H1 (cell line): ENCODE results near the gene TMEM163. TPM values are rescaled to one million over a fixed set of nuclear protein-coding genes. Genes with fewer than 3 reads are reported as not detected.

ENCODE experiments used
- CTCF ChIA-PET: fragments of 300-600 bp; sonication (Branson Sonifier 250); formaldehyde crosslinking; loops from one replicate; lab custom pipeline; 2021; ENCODE audit not compliant: partially characterized antibody; lab: Charles Lee
- POLR2A ChIA-PET: fragments of 300-600 bp; sonication (Branson Sonifier 250); formaldehyde crosslinking; loops from one replicate; lab custom pipeline; 2021; ENCODE audit warnings: inconsistent platforms; ENCODE audit not compliant: partially characterized antibody; lab: Charles Lee
- DNase-seq, 2 experiments: peaks; one replicate each; pipeline versions ENCODE4 v3.0.0 to v3.0.0-alpha.2; 2010 to 2022; ENCODE audit warnings: low spot score in 2 of 2, low read depth in 1 of 2, mixed read lengths in 1 of 2
- FAIRE-seq: peaks from 2 replicates; lab custom pipeline; 2011; peaks lifted over from hg19 to GRCh38; lab: Jason Lieb, UNC
- H2AFZ ChIP-seq: 2 replicates; pipeline ENCODE4 v1.8.1; 2012; ENCODE audit warnings: low read length, inconsistent platforms
- H2AK5ac ChIP-seq: 2 replicates; pipeline ENCODE4 v1.6.1; 2013; ENCODE audit warnings: low read depth, low read length
- H2BK120ac ChIP-seq: replicated peaks from 2 replicates; pipeline ENCODE3; 2013; ENCODE audit warnings: low read depth, low read length, inconsistent platforms
- H2BK12ac ChIP-seq: 2 replicates; pipeline ENCODE4 v1.6.1; 2013; ENCODE audit warnings: low read depth, low read length
- H2BK15ac ChIP-seq: 2 replicates; pipeline ENCODE4 v1.6.1; 2013; ENCODE audit warnings: low read length
- H2BK20ac ChIP-seq: 2 replicates; pipeline ENCODE4 v1.6.1; 2013; ENCODE audit warnings: low read length
- H2BK5ac ChIP-seq: 2 replicates; pipeline ENCODE4 v1.6.1; 2013; ENCODE audit warnings: low read depth, low read length
- H3K14ac ChIP-seq: 2 replicates; pipeline ENCODE4 v1.6.1; 2013; ENCODE audit warnings: inconsistent platforms; ENCODE audit not compliant: insufficient read length
- H3K18ac ChIP-seq: 2 replicates; pipeline ENCODE4 v1.6.1; 2013; ENCODE audit warnings: low read length; ENCODE audit errors: extremely low read depth
- H3K23ac ChIP-seq: 2 replicates; pipeline ENCODE4 v1.6.1; 2013; ENCODE audit warnings: inconsistent platforms; ENCODE audit not compliant: insufficient read length
- H3K23me2 ChIP-seq: 2 replicates; pipeline ENCODE4 v1.6.1; 2013; ENCODE audit warnings: low read depth, low read length
- H3K27ac ChIP-seq: 2 replicates; pipeline ENCODE4 v1.6.1; 2011; ENCODE audit warnings: low read depth, low read length, inconsistent platforms
- H3K27me3 ChIP-seq, 4 experiments: replicated peaks in 1 of 4; 1 replicate in 1 of 4; 2 replicates in 3 of 4; pipeline versions ENCODE4 v1.6.1 to v1.8.1; 2011 to 2013; ENCODE audit warnings: low read length in 3 of 4, mild to moderate bottlenecking in 3 of 4, inconsistent platforms in 2 of 4, mixed read lengths in 2 of 4, moderate library complexity in 1 of 4; ENCODE audit not compliant: control insufficient read depth in 3 of 4, insufficient read depth in 3 of 4; ENCODE audit errors: extremely low read depth in 1 of 4
- H3K36me3 ChIP-seq, 4 experiments: 2 replicates each; pipeline versions ENCODE4 v1.6.1 to v1.8.1; 2011 to 2013; ENCODE audit warnings: mild to moderate bottlenecking in 4 of 4, low read length in 3 of 4, moderate library complexity in 2 of 4, control low read depth in 1 of 4, inconsistent platforms in 1 of 4; ENCODE audit not compliant: insufficient read depth in 4 of 4, control insufficient read depth in 2 of 4
- H3K4ac ChIP-seq: replicated peaks from 2 replicates; pipeline ENCODE3; 2013; ENCODE audit warnings: low read length, low read depth, mixed read lengths, inconsistent platforms; ENCODE audit not compliant: insufficient read length
- H3K4me1 ChIP-seq, 4 experiments: replicated peaks in 1 of 4; 1 replicate in 1 of 4; 2 replicates in 3 of 4; pipeline versions ENCODE4 v1.6.1 to v1.8.1; 2011 to 2013; ENCODE audit warnings: low read length in 3 of 4, inconsistent platforms in 2 of 4, mixed read lengths in 1 of 4; ENCODE audit not compliant: insufficient read depth in 4 of 4, control insufficient read depth in 3 of 4
- H3K4me2 ChIP-seq, 2 experiments: 2 replicates each; pipeline versions ENCODE4 v1.6.1 to v1.8.1; 2011 to 2013; ENCODE audit warnings: low read depth in 2 of 2, low read length in 2 of 2, control low read depth in 1 of 2, inconsistent platforms in 1 of 2, mild to moderate bottlenecking in 1 of 2; ENCODE audit not compliant: insufficient read depth in 1 of 2
- H3K4me3 ChIP-seq, 4 experiments: fragments of 200-600, 300-600 bp in 1 of 4; sonication (generic), shearing (Covaris generic), sonication (Bioruptor Twin) in 1 of 4; 2 replicates each; pipeline versions ENCODE4 v1.5.1 to v1.8.1; 2011 to 2016; ENCODE audit warnings: low read length in 4 of 4, low read depth in 3 of 4, control low read depth in 2 of 4, inconsistent platforms in 2 of 4, mild to moderate bottlenecking in 2 of 4, mixed read lengths in 1 of 4, moderate library complexity in 1 of 4; ENCODE audit not compliant: insufficient read depth in 2 of 4; ENCODE audit errors: extremely low read depth in 1 of 4
- H3K56ac ChIP-seq: replicated peaks from 2 replicates; pipeline ENCODE3; 2013; ENCODE audit warnings: low read depth, mild to moderate bottlenecking, mixed read lengths, low read length, inconsistent platforms; ENCODE audit not compliant: insufficient read length
- H3K79me1 ChIP-seq: 2 replicates; pipeline ENCODE4 v1.6.1; 2013; ENCODE audit warnings: low read depth, low read length, control low read depth
- H3K79me2 ChIP-seq, 2 experiments: 2 replicates each; pipeline versions ENCODE4 v1.6.1 to v1.8.1; 2012 to 2013; ENCODE audit warnings: low read length in 2 of 2, mild to moderate bottlenecking in 2 of 2, inconsistent platforms in 1 of 2; ENCODE audit not compliant: insufficient read depth in 2 of 2, control insufficient read depth in 1 of 2
- H3K9ac ChIP-seq, 4 experiments: replicated peaks in 1 of 4; 1 replicate in 1 of 4; 2 replicates in 3 of 4; pipeline versions ENCODE4 v1.6.1 to v1.8.1; 2011 to 2013; ENCODE audit warnings: low read depth in 3 of 4, low read length in 3 of 4, control low read depth in 2 of 4, mild to moderate bottlenecking in 2 of 4, moderate library complexity in 2 of 4, inconsistent platforms in 1 of 4; ENCODE audit errors: extremely low read depth in 1 of 4
- H3K9me3 ChIP-seq, 2 experiments: 2 replicates each; pipeline versions ENCODE4 v1.6.1 to v1.8.1; 2012 to 2013; ENCODE audit warnings: mild to moderate bottlenecking in 2 of 2, moderate library complexity in 2 of 2, control low read depth in 1 of 2, inconsistent platforms in 1 of 2, low read depth in 1 of 2, low read length in 1 of 2, mixed read lengths in 1 of 2; ENCODE audit not compliant: insufficient read depth in 2 of 2
- H4K20me1 ChIP-seq, 2 experiments: replicated peaks in 1 of 2; 2 replicates each; pipeline versions ENCODE3 to v1.8.1; 2011 to 2013; ENCODE audit warnings: inconsistent platforms in 2 of 2, low read length in 2 of 2, mild to moderate bottlenecking in 1 of 2; ENCODE audit not compliant: insufficient read depth in 2 of 2, control insufficient read depth in 1 of 2
- H4K5ac ChIP-seq: 2 replicates; pipeline ENCODE4 v1.6.1; 2013; ENCODE audit warnings: low read length, low read depth, mixed read lengths, inconsistent platforms; ENCODE audit not compliant: insufficient read length
- H4K8ac ChIP-seq: 2 replicates; pipeline ENCODE4 v1.8.0; 2013; ENCODE audit warnings: mild to moderate bottlenecking, moderate library complexity, low read length, inconsistent platforms; ENCODE audit not compliant: insufficient read depth; ENCODE audit errors: extremely low read depth
- H4K91ac ChIP-seq: replicated peaks from 2 replicates; pipeline ENCODE3; 2013; ENCODE audit warnings: low read length, mixed read lengths, inconsistent platforms; ENCODE audit not compliant: insufficient read length
- CBX5 ChIP-seq: fragments of 300-800, 300-1000 bp; sonication (generic); IDR thresholded peaks from 2 replicates; pipeline ENCODE4 v1.7.1; 2016; ENCODE audit warnings: antibody characterized with exemption, low read length, low read depth
- CHD2 ChIP-seq: IDR thresholded peaks from 2 replicates; pipeline ENCODE4 v1.6.1; 2012; ENCODE audit warnings: low read length, improper control_type of control experiment
- EGR1 ChIP-seq: IDR thresholded peaks from 2 replicates; pipeline ENCODE4 v1.6.1; 2011; ENCODE audit warnings: low read depth, low read length, borderline replicate concordance
- HDAC2 ChIP-seq, 2 experiments: fragments of 300-600 bp in 1 of 2; sonication (generic) in 1 of 2; IDR thresholded peaks; 2 replicates each; pipeline ENCODE4 v1.6.1; 2011 to 2012; ENCODE audit warnings: low read depth in 2 of 2, low read length in 2 of 2, mild to moderate bottlenecking in 2 of 2, moderate library complexity in 2 of 2, borderline replicate concordance in 1 of 2, inconsistent platforms in 1 of 2
- JUND ChIP-seq: IDR thresholded peaks from 2 replicates; pipeline ENCODE4 v1.6.1; 2011; ENCODE audit warnings: mild to moderate bottlenecking, improper control_type of control experiment, low read length
- PHF8 ChIP-seq: fragments of 200-600 bp; sonication (generic); conservative IDR thresholded peaks from 2 replicates; pipeline ENCODE4 v1.7.1; 2012; ENCODE audit warnings: low read depth, mild to moderate bottlenecking, inconsistent platforms, low read length, moderate library complexity
- SIN3A ChIP-seq, 2 experiments: IDR thresholded peaks in 1 of 2; conservative IDR thresholded peaks in 1 of 2; 2 replicates each; pipeline ENCODE4 v1.6.1; 2011 to 2012; ENCODE audit warnings: low read length in 2 of 2, improper control_type of control experiment in 1 of 2, low read depth in 1 of 2, mild to moderate bottlenecking in 1 of 2
- SUZ12 ChIP-seq: fragments of 200-600 bp; sonication (generic); IDR thresholded peaks from 2 replicates; pipeline ENCODE4 v1.6.1; 2012; ENCODE audit warnings: mild to moderate bottlenecking, inconsistent platforms, low read length, moderate library complexity, mixed read lengths
- WGBS, 2 experiments: shearing (Covaris generic) in 1 of 2; methylation state at CpG; one replicate each; pipeline versions ENCODE4 v1.1.6 to v1.1.7; 2013 to 2015; ENCODE audit warnings: low lambda C conversion rate in 2 of 2, mixed read lengths in 2 of 2, inconsistent platforms in 1 of 2, low coverage in 1 of 2, missing lambda C conversion rate in 1 of 2; ENCODE audit not compliant: insufficient replicate concordance in 2 of 2, insufficient coverage in 1 of 2, insufficient read length in 1 of 2; ENCODE audit errors: extremely low coverage in 1 of 2, missing lambda C conversion rate in 1 of 2; 5-methylcytosine and 5-hydroxymethylcytosine counted together
- polyA plus RNA-seq, 7 experiments: library from polyadenylated mRNA; depleted of rRNA in 3 of 7; stranded (reverse) in 5 of 7; unstranded in 2 of 7; fragments of >200 nt in 5 of 7; fragments of 200-250 nt in 2 of 7; gene quantifications; 1 replicate in 5 of 7; 2 replicates in 1 of 7; 4 replicates in 1 of 7; pipeline versions ENCODE4 v1.2.1 to v1.2.3, GENCODE V29; 2011 to 2013; ENCODE audit warnings: missing spikeins in 2 of 7, mixed read lengths in 2 of 7
- total RNA-seq: library from RNA; stranded (reverse); fragmentation: NEBNext Ultra II Directional; extraction: Animal tissue kit (Norgen Biotek cat#: 25700); gene quantifications from 2 replicates; pipeline ENCODE4 v1.2.1, GENCODE V29; 2021

The TMEM163 gene
- total and polyA plus RNA-seq, 2 of the 8 experiments (the other 6 are each of a cell fraction or from before 2014, with no cell fraction given), result 2.8 to 3.2 TPM

- no peak overlapping the region for H2BK12ac ChIP-seq
- no peaks in the 10 kb centered on the region for H3K36me3 ChIP-seq
- POLR2A ChIA-PET, result no interaction called here
- no peak overlapping the region for H3K9ac ChIP-seq
- no peak overlapping the region for H2BK15ac ChIP-seq
- H3K23me2 ChIP-seq, result peaks cover 4% of the 10 kb centered on the region; the same call in 1 of the 2 replicates
- H2BK5ac ChIP-seq, result no peak overlapping the region
- H3K4ac ChIP-seq, result no peak overlapping the region
- TF ChIP-seq SUZ12 (no peak), HDAC2 (IDR thresholded peaks at IDR 0.05; ENCODE audit: borderline replicate concordance in 1 of 2, low read depth in 2 of 2, low read length in 2 of 2) (no peak), CBX5 (no peak), PHF8 (no peak), CHD2 (no peak), JUND (no peak), SIN3A (conservative IDR thresholded peaks at IDR 0.05 in 1 of 2, IDR thresholded peaks at IDR 0.05 in 1 of 2; ENCODE audit: low read depth in 1 of 2, low read length in 2 of 2) (no peak), EGR1 (no peak)
- no peaks in the 10 kb centered on the region for H3K27me3 ChIP-seq
- no peak overlapping the region for H3K27ac ChIP-seq
- H3K79me1 ChIP-seq, result no peaks in the 10 kb centered on the region
- no peak overlapping the region for H4K5ac ChIP-seq
- H3K23ac ChIP-seq, result no peak overlapping the region
- no peaks in the 10 kb centered on the region; a peak in 2 of 7 replicates for H3K4me1 ChIP-seq
- H2AK5ac ChIP-seq, result no peak overlapping the region
- H3K56ac ChIP-seq, result no peak overlapping the region
- no peak overlapping the region for H3K4me3 ChIP-seq
- H2BK20ac ChIP-seq, result no peak overlapping the region
- no peak overlapping the region for H3K18ac ChIP-seq
- CTCF ChIA-PET, result interaction anchor here (1.2 kb wide), 1 partner anchor 20 kb away, joined by 3 read pairs; no protein-coding TSS in a partner anchor
- no peak overlapping the region for H4K91ac ChIP-seq
- DNase-seq, result no peak
- H4K20me1 ChIP-seq, result no peaks in the 10 kb centered on the region
- no peaks in the 10 kb centered on the region for H3K79me2 ChIP-seq
- 93% methylated on average over 9 of the region's 9 CpGs; no CpG with 5 or more reads in 1 of the 2 experiments for WGBS, 2 experiments
- no peak overlapping the region for H3K4me2 ChIP-seq
- H3K9me3 ChIP-seq, result no peaks in the 10 kb centered on the region
- FAIRE-seq, result no peak
- H2AFZ ChIP-seq, result no peak overlapping the region
- H3K14ac ChIP-seq, result no peak overlapping the region
- no peak overlapping the region for H2BK120ac ChIP-seq
- H4K8ac ChIP-seq, result no peak overlapping the region
These were observed 213.4 kb downstream of the TMEM163 start for GRCh38 chr2:134505446-134505845.
